Measurements from ENCODE around the gene CTDSPL. TPM values are rescaled to one million over a fixed set of nuclear protein-coding genes. Genes with fewer than 3 reads are reported as not detected.

Gene CTDSPL
- total and polyA plus RNA-seq, 2 of the 13 experiments (the other 11 are each of a cell fraction or from before 2014, with no cell fraction given), result 26.1 to 142 TPM

- TF ChIP-seq ZNF646 (CRISPR knock-in tag; IDR thresholded peaks at IDR 0.05) (no peak), HNRNPLL (IDR thresholded peaks at IDR 0.05; ENCODE audit: low read depth, low read length, poor library complexity, severe bottlenecking) (no peak), REPIN1 (CRISPR knock-in tag; IDR thresholded peaks at IDR 0.05; ENCODE audit: borderline replicate concordance, low read depth) (no peak), EED (CRISPR knock-in tag; IDR thresholded peaks at IDR 0.05) (no peak), ZNF205 (CRISPR knock-in tag; IDR thresholded peaks at IDR 0.05) (no peak), ZNF772 (CRISPR knock-in tag; IDR thresholded peaks at IDR 0.05) (no peak), ZNF292 (CRISPR knock-in tag; IDR thresholded peaks at IDR 0.05; ENCODE audit: borderline replicate concordance, low read depth) (no peak), NFE2L1 (CRISPR knock-in tag; IDR thresholded peaks at IDR 0.05; ENCODE audit: borderline replicate concordance) (no peak), MXD3 (CRISPR knock-in tag; IDR thresholded peaks at IDR 0.05) (no peak), ZSCAN31 (CRISPR knock-in tag; IDR thresholded peaks at IDR 0.05; ENCODE audit: low read depth) (no peak), KAT7 (CRISPR knock-in tag; IDR thresholded peaks at IDR 0.05; ENCODE audit: borderline replicate concordance) (no peak), NR2F6 (IDR thresholded peaks at IDR 0.05) (no peak; the same call in 1 of the 2 replicates), NR2F6 (CRISPR knock-in tag; IDR thresholded peaks at IDR 0.05) (0 out of 2 replicates have a peak, but pooled peaks have one; percentile 33), NFKBIZ (CRISPR knock-in tag; IDR thresholded peaks at IDR 0.05) (no peak), AKNA (CRISPR knock-in tag; IDR thresholded peaks at IDR 0.05; ENCODE audit: borderline replicate concordance) (no peak), ZNF740 (CRISPR knock-in tag; IDR thresholded peaks at IDR 0.05) (no peak), ZNF234 (CRISPR knock-in tag; conservative IDR thresholded peaks at IDR 0.05) (no peak), PHF20 (CRISPR knock-in tag; IDR thresholded peaks at IDR 0.05) (no peak)
These were observed 125.0 kb downstream of the CTDSPL start (continued) for GRCh38 chr3:37986479-37987314.

Measured in HepG2 (cell line).